ENCODE measurements around the gene ADIRF. TPM values are rescaled to one million over a fixed set of nuclear protein-coding genes. Genes with fewer than 3 reads are reported as not detected.

Gene ADIRF
- total RNA-seq, 1 experiment from 2014 or later, result not detected

DNA sequence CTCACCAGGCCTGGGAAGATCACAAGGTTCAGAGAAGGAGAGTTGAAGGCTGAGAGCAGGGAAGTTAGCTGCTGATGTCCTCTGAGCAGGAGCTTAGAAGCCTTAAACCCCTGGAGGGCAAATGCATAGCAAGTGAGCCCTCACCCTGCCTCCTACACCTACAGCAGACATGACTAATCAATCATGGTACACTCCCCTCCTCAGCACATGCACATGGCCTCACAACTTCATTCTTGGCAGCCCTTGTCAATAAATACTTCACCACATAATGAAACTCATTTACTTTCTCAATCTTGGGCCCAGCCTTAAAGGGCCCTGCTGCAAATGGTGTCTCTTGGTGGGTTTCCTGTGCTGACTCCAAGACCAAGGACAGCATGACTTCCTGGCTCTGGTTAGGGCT, 23.8 kb upstream of the ADIRF start:
- no TSS peak for BruUV-seq (replicated peaks)
- Histone ChIP-seq H3K27me3 (replicated peaks; ENCODE audit: insufficient read depth, low read depth, low read length, poor library complexity) (no peaks in the 10 kb centered on the region), H3K4me3 (ENCODE audit: low read depth, low read length, poor library complexity, severe bottlenecking) (no peak overlapping the region), H3K9me3 (ENCODE audit: low read depth, low read length, poor library complexity, severe bottlenecking) (no peaks in the 10 kb centered on the region), H3K4me1 (ENCODE audit: insufficient read depth, low read length, poor library complexity, severe bottlenecking) (no peaks in the 10 kb centered on the region), H3K27ac (ENCODE audit: low read depth, low read length, poor library complexity, severe bottlenecking) (no peak overlapping the region), H3K36me3 (ENCODE audit: insufficient read depth, low read length, poor library complexity, severe bottlenecking) (no peaks in the 10 kb centered on the region)
- intact Hi-C loops (cut with micrococcal nuclease; ENCODE audit: unreplicated experiment), result no loop called here
- ChIA-PET POLR2A (ENCODE audit: low non-redundant PET) (no interaction called here), CTCF (no interaction called here)
- TF ChIP-seq, protein P1, sequence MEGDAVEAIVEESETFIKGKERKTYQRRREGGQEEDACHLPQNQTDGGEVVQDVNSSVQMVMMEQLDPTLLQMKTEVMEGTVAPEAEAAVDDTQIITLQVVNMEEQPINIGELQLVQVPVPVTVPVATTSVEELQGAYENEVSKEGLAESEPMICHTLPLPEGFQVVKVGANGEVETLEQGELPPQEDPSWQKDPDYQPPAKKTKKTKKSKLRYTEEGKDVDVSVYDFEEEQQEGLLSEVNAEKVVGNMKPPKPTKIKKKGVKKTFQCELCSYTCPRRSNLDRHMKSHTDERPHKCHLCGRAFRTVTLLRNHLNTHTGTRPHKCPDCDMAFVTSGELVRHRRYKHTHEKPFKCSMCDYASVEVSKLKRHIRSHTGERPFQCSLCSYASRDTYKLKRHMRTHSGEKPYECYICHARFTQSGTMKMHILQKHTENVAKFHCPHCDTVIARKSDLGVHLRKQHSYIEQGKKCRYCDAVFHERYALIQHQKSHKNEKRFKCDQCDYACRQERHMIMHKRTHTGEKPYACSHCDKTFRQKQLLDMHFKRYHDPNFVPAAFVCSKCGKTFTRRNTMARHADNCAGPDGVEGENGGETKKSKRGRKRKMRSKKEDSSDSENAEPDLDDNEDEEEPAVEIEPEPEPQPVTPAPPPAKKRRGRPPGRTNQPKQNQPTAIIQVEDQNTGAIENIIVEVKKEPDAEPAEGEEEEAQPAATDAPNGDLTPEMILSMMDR (conservative IDR thresholded peaks at IDR 0.05; ENCODE audit: low read depth, low read length), result no peak
- TF ChIP-seq EZH2 (IDR thresholded peaks at IDR 0.05; ENCODE audit: borderline replicate concordance, low read depth, low read length, poor library complexity, severe bottlenecking), result no peak
- DNase-seq (ENCODE audit: low spot score), result no peak

DNA sequence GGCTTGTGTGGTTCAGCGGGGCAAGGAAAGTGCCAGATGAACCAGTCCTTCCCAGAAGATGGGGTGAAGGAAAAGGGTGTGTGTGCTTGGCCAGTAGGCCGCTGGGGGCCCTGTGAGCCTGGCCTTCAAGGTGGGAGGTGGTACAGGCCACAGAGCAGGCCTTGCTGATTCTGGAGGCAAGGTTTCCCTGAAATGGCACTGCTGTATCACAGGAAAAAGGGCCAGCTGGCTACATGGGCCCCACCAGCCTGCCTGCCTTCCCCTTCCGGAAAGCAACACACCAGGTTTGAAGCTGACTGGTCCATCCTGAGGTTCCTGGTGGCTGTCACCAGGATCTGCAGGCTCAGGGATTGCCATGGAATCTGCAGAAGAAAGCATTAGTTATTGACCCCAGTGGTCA, 23.4 kb upstream of the ADIRF start:
- no TSS peak for BruUV-seq (replicated peaks)
- no peak overlapping the region for H3K27ac ChIP-seq (ENCODE audit: low read depth, low read length, poor library complexity, severe bottlenecking)
- H3K36me3 ChIP-seq (ENCODE audit: insufficient read depth, low read length, poor library complexity, severe bottlenecking), result no peaks in the 10 kb centered on the region
- ChIA-PET CTCF (no interaction called here), POLR2A (ENCODE audit: low non-redundant PET) (no interaction called here)
- H3K4me3 ChIP-seq (ENCODE audit: low read depth, low read length, poor library complexity, severe bottlenecking), result no peak overlapping the region
- DNase-seq (ENCODE audit: low spot score), result no peak
- intact Hi-C loops (cut with micrococcal nuclease; ENCODE audit: unreplicated experiment), result no loop called here
- H3K27me3 ChIP-seq (replicated peaks; ENCODE audit: insufficient read depth, low read depth, low read length, poor library complexity), result no peaks in the 10 kb centered on the region
- no peaks in the 10 kb centered on the region for H3K9me3 ChIP-seq (ENCODE audit: low read depth, low read length, poor library complexity, severe bottlenecking)
- no peaks in the 10 kb centered on the region for H3K4me1 ChIP-seq (ENCODE audit: insufficient read depth, low read length, poor library complexity, severe bottlenecking)
- TF ChIP-seq EZH2 (IDR thresholded peaks at IDR 0.05; ENCODE audit: borderline replicate concordance, low read depth, low read length, poor library complexity, severe bottlenecking), result no peak
- TF ChIP-seq, protein P1 (conservative IDR thresholded peaks at IDR 0.05; ENCODE audit: low read depth, low read length), result no peak

DNA sequence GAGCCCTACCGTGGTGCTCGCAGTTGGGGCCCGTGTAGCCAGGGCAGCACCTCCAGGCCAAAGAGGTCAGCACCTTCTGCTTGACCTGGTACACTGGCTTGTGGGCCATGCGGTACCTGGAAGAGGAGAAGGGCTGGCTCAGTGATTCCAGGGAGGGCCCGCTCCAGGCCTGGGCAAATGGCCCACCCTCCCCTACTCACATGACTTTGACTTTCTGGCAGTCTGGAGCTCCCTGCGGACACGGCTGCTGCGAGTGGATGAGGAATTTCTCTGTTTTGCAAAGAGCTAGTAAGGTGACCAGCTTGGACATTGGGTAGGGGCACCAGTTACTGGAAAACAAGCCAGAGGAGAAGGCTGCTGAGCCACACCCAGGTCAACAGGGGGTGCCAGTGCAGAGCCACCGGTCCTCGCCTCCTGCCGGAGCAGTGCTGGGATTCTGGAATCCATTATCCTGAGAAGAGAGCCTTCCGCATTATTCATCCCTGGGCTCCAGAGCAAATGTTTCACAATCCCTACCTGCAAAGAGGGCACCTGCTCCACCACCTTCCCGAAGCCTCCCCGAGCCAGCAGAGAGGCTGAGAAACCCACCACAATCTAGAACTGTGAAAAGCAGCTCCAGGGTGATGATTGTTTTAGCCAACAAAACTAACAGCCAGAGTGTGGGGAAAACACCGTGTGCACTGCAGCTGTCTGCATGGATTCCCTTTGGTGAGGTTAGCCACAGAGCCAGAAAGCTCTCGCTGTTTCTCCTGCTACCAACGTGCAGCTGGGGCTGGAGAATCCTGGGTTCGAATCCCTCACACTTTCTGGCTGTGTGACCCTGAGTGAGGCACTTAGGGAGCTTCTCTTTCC, 22.7 kb upstream of the ADIRF start:
- ChIA-PET CTCF (interaction anchor here (0.5 kb wide), 1 partner anchor 342 kb away, joined by 5 read pairs; no protein-coding TSS in a partner anchor), POLR2A (ENCODE audit: low non-redundant PET) (no interaction called here)
- H3K4me3 ChIP-seq (ENCODE audit: low read depth, low read length, poor library complexity, severe bottlenecking), result no peak overlapping the region
- DNase-seq (ENCODE audit: low spot score), result peak; percentile 46
- H3K27ac ChIP-seq (ENCODE audit: low read depth, low read length, poor library complexity, severe bottlenecking), result no peak overlapping the region
- no peaks in the 10 kb centered on the region for H3K4me1 ChIP-seq (ENCODE audit: insufficient read depth, low read length, poor library complexity, severe bottlenecking)
- no peaks in the 10 kb centered on the region for H3K27me3 ChIP-seq (replicated peaks; ENCODE audit: insufficient read depth, low read depth, low read length, poor library complexity)
- BruUV-seq (replicated peaks), result no TSS peak
- H3K9me3 ChIP-seq (ENCODE audit: low read depth, low read length, poor library complexity, severe bottlenecking), result no peaks in the 10 kb centered on the region
- intact Hi-C loops (cut with micrococcal nuclease; ENCODE audit: unreplicated experiment), result no loop called here
- no peaks in the 10 kb centered on the region for H3K36me3 ChIP-seq (ENCODE audit: insufficient read depth, low read length, poor library complexity, severe bottlenecking)
- TF ChIP-seq, protein P1 (conservative IDR thresholded peaks at IDR 0.05; ENCODE audit: low read depth, low read length), result peak; percentile 37; the same call in 1 of the 2 replicates
- TF ChIP-seq EZH2 (IDR thresholded peaks at IDR 0.05; ENCODE audit: borderline replicate concordance, low read depth, low read length, poor library complexity, severe bottlenecking), result no peak

Measured in A673 (cell line).